ENCODE data around the gene MAPT.

GRCh38 chr17:46023783-46024388 lies 129.5 kb downstream of the MAPT start:
- no peak for TF ChIP-seq CTCF (IDR thresholded peaks at IDR 0.05)
- TF ChIP-seq EZH2 (IDR thresholded peaks at IDR 0.05): no peak
